Daoy (cell line): ENCODE results near the gene FHIT. TPM values are rescaled to one million over a fixed set of nuclear protein-coding genes. Genes with fewer than 3 reads are reported as not detected.
"Not testable (repeated sequence)": the region's sequence is repeated elsewhere in the genome, so short reads cannot be mapped to it uniquely, and the experiment has no call there.

Experiments used
- DNase-seq: peaks from one replicate; pipeline ENCODE4 v3.0.0-alpha.2; 2015; ENCODE audit warnings: low read depth
- total RNA-seq: library from RNA; depleted of rRNA; stranded (reverse); fragments of >200 nt; shearing (Covaris generic); gene quantifications from 2 replicates; pipeline ENCODE4 v1.2.3, GENCODE V29; 2014

Gene FHIT
- total RNA-seq, 1 experiment from 2014 or later, result not detected

DNA sequence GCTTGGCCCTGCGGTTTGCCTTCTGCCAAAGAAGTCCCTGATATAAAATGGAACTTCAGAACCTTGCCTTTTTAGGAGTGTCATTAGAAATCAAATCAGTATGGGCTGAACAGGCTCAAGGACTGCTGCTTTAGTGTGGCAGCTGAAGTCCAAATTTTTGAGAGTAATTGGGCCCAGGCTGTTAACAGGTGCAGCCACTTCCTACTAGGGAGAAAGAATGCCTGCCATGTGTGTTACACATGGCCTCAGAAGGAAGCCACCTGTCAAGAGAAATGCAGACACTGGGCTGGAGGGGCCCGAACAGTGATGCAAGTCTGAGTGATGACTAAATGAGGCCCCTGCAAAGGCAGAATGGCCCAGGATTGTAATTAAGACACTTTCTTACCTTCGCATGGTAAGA is 1414.7 kb downstream of the FHIT start:
- no peak for DNase-seq

- DNase-seq, result no peak
Observed at GRCh38 chr3:59832702-59833101, 1418.5 kb downstream of the FHIT start.

- DNase-seq, result no peak
Observed at GRCh38 chr3:59832241-59832640, 1419.0 kb downstream of the FHIT start.

DNA sequence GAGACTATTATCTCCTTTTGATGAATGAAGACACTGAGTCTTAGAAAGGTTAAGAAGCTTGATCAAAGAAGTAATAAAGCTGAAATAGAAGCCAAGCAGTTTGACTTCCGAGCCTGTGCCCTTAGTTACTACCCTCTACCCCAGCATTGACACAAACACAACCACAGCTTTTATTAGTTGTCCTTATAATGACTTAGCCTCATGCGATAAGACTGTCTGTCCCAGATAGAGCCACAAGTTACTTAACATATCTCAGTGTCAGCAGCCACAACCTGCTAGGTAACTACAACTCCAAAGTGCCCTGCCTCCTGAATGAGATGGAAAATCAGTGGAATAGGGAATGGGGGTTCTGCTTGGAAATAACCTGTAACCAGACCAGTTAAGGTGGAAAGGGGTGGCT is 1419.9 kb downstream of the FHIT start:
- DNase-seq, result no peak

- DNase-seq, result no peak
Observed at GRCh38 chr3:59829527-59829926, 1421.7 kb downstream of the FHIT start.

GRCh38 chr3:59824876-59825275 is 1426.4 kb downstream of the FHIT start:
- DNase-seq, result no peak

DNA sequence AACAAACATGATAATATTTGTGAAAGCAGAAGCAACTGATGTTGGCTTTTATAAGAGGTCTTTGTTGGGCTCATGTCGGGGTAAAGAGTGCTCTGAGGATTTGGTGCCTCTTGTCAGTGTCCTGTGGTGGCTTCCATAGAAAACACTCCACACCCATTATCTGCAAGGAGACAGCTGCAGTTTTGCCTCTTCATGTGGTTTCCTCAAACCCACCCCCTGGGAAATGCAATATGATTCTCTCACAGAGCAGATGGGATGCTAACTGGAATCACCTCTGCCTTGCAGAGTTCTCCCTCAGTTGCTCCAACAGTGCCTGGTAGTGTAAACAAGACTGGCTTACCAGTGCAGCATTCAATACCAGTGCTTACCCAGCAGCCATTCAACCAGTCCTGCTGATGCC is 1430.0 kb downstream of the FHIT start:
- DNase-seq, result no peak

GRCh38 chr3:59820352-59820934 is 1430.8 kb downstream of the FHIT start:
- peak; percentile 52 for DNase-seq

- DNase-seq, result no peak
Observed at GRCh38 chr3:59818919-59819300, 1432.3 kb downstream of the FHIT start.

GRCh38 chr3:59818033-59818918 is 1433.0 kb downstream of the FHIT start:
- DNase-seq, result peak; percentile 93

DNA sequence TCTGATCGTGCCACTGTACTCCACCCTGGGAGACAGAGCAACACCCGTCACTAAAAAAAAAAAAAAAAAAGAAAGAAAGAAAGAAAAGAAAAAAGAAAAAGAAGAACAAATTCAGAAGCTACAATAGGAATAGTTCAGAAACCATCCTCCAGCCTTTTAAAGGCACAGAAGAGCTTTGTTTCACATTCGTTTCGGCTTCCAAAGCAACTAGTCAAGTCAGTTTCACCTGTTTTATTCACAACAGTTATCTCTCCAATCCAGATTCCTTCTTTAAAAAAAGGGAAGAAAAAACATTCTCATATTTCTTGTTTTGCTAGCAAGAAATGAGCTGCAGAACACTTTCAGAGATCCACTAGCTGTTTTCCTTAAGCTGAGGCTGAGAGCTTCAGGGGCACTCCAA is 1433.7 kb downstream of the FHIT start:
- no peak for DNase-seq

DNA sequence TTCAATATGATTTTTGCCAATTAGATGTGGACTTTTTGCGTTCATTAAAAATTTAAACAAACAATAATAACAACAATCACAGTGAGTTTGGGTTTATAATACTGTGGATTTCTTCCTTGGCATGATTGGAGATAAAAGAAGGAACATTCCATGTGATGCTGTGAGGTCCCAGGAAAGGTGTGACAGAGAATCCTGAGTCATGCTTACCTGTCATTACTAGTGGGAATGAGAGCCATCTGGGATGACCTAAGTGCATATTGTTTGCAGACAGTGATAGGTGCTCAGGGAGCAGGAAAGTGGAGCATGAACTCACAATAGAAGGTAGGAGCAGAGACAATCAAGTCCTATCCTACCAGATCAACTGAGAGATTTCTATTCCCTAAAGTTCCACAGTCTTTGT is 1434.9 kb downstream of the FHIT start:
- DNase-seq, result no peak

GRCh38 chr3:59813148-59813538 is 1438.1 kb downstream of the FHIT start:
- no peak for DNase-seq

- DNase-seq, result no peak
Observed at GRCh38 chr3:59812237-59813147, 1438.8 kb downstream of the FHIT start.

DNA sequence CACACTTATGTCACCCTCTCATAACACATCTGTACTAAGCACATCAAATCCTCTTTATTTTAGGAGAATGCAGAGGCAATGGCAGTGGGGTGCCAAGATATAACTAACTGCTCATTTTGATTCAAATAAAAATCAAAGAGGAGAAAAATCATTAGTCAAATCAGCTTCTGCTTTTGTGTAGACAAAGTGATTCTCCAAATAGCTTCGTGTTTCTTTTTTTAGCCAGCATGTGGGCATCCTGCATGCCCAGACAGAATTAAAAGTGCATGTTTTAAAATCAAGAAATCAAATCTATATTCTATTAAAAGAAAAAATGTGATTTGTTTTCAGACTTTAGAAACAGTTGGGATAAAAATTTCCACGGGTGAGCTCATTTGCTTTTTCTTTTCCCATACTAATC is 1440.1 kb downstream of the FHIT start:
- DNase-seq, result no peak

- no peak for DNase-seq
Observed at GRCh38 chr3:59810606-59811005, 1440.6 kb downstream of the FHIT start.

- peak; percentile 10 for DNase-seq
Observed at GRCh38 chr3:59809710-59810444, 1441.4 kb downstream of the FHIT start.

DNA sequence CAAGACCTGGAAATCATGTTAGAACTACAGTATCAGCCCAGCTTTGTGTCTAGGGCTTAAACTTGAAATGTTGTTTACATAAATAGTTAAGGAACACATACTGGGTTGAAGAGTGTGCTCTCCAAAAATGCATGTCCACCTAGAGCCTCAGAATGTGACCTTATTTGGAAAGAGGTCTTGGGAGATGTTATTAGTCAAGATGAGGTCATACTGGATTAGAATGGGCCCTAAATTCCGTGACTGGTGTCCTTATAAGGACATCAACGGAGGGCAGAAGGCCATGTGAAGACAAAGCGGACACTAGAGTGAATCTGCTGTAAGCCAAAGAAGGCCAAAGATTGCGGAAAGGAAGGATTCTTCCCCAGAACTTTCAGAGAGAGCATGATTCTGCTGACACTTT is 1442.2 kb downstream of the FHIT start:
- peak; percentile 8 for DNase-seq

GRCh38 chr3:59808446-59808845 is 1442.8 kb downstream of the FHIT start:
- DNase-seq, result no peak

DNA sequence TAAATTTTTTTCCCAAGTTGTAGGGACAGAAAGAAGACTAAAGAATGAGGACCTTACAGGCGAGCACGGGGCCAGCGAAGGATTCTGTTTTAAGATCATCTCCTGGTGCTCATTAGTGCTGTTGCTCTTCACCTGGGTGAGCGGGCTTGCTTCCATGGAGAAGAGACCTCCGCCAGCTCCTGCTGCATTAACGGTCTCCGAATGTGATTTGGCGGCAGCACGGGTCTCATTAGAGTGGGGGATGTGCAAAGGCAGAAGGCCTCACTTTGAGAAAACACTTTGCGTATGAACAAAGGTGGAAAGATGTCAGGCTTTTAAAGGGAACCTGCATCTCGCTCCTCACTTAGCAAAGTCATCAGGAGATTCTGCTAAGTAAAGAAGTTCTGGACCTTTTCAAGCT is 1448.0 kb downstream of the FHIT start:
- DNase-seq, result no peak

- not testable (repeated sequence) for DNase-seq
Observed at GRCh38 chr3:59802453-59802852, 1448.8 kb downstream of the FHIT start.

GRCh38 chr3:59802045-59802444 is 1449.2 kb downstream of the FHIT start:
- DNase-seq, result no peak
